ENCODE results near the gene AQP3.
A peak's percentile ranks its signal among the peaks of the same experiment; 100 is the strongest.
"Not testable (repeated sequence)": the region's sequence is repeated elsewhere in the genome, so short reads cannot be mapped to it uniquely, and the experiment has no call there.

The AQP3 gene

GRCh38 chr9:33455456-33455855 is 8.1 kb upstream of the AQP3 start:
- DNase-seq (ENCODE audit: low spot score); H3K36me3 Mint-ChIP-seq (ENCODE audit: low read depth); H3K27me3 Mint-ChIP-seq (ENCODE audit: low read depth); H3K9me3 Mint-ChIP-seq: not testable (repeated sequence)
- Mint-ChIP-seq H3K4me3 (peak overlapping the region; percentile 54), H3K4me1 (ENCODE audit: low read depth) (peaks cover 59% of the 10 kb centered on the region), H3K27ac (peak overlapping the region; percentile 56)

GRCh38 chr9:33454661-33455026 is 7.3 kb upstream of the AQP3 start:
- not testable (repeated sequence) for H3K27me3 Mint-ChIP-seq (ENCODE audit: low read depth); H3K36me3 Mint-ChIP-seq (ENCODE audit: low read depth); DNase-seq (ENCODE audit: low spot score); H3K4me3 Mint-ChIP-seq; H3K9me3 Mint-ChIP-seq
- Mint-ChIP-seq H3K27ac (peak overlapping the region; percentile 60), H3K4me1 (ENCODE audit: low read depth) (peaks cover 59% of the 10 kb centered on the region)

DNA sequence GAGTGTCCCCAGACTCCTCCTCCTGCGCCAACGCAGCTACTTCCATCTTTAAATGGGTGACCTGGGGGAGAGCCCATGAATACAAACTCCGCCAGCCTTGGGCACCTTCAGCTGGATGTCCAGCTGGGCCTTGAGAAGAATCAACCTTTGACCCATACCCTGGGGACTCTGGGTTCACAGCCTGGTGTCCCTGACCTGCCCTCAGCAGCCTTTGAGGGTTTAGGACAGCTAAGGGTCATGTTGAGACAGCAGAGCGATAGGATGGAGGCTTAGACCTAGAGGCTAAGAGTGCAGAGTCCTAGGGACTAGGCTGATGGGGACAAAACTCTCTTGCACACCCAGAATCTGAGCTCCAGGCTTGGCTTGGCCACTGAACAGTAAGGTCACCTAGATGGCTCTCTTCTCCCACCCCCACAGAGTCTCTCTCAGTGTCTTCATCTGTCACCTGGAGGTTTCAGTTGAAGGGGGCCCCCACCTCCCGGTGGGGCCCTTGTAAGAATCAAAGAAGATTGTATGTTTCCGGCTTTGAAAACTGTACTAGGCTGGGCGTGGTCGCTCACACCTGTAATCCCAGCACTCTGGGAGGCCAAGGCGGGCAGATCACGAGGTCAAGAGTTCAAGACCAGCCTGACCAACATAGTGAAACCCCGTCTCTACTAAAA is 6.7 kb upstream of the AQP3 start:
- no peak for DNase-seq (ENCODE audit: low spot score)
- no peaks in the 10 kb centered on the region for H3K9me3 Mint-ChIP-seq
- H3K4me3 Mint-ChIP-seq: no peak overlapping the region
- peaks cover 56% of the 10 kb centered on the region for H3K4me1 Mint-ChIP-seq (ENCODE audit: low read depth)
- H3K27ac Mint-ChIP-seq: peak overlapping the region; percentile 60
- H3K27me3 Mint-ChIP-seq (ENCODE audit: low read depth): no peaks in the 10 kb centered on the region
- H3K36me3 Mint-ChIP-seq (ENCODE audit: low read depth): no peaks in the 10 kb centered on the region

DNA sequence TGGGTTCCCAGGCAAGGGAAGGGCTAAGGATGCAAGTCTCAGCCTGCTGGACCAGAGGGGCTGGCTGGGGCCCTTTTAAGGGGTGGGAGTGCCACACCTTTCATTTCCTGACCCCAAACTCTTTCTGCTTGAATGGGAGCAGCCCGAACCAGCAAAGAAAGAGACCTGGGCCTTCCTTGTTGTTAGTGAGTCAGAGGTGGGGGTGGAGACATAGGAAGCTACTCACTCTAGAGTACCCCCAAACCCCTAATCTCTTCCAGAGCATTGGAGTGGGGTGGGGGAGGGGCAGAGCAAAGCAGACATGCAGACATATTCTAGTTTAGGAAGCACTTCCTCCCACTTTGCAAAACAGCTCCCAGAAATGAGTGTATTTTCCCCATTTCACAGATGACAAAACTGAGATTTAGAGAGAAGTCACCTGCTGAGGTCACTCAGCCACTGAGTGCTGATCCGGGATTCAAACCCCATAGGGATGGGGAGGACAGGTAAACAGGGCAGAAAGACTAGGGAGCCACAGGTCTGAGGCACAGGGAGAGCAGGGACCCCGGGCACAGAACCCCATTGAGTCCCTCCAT is 6.0 kb upstream of the AQP3 start:
- H3K4me1 Mint-ChIP-seq (ENCODE audit: low read depth): peaks cover 54% of the 10 kb centered on the region
- H3K27ac Mint-ChIP-seq: peak overlapping the region; percentile 64
- no peaks in the 10 kb centered on the region for H3K36me3 Mint-ChIP-seq (ENCODE audit: low read depth)
- H3K9me3 Mint-ChIP-seq: no peaks in the 10 kb centered on the region
- no peak for DNase-seq (ENCODE audit: low spot score)
- no peaks in the 10 kb centered on the region for H3K27me3 Mint-ChIP-seq (ENCODE audit: low read depth)
- no peak overlapping the region for H3K4me3 Mint-ChIP-seq

DNA sequence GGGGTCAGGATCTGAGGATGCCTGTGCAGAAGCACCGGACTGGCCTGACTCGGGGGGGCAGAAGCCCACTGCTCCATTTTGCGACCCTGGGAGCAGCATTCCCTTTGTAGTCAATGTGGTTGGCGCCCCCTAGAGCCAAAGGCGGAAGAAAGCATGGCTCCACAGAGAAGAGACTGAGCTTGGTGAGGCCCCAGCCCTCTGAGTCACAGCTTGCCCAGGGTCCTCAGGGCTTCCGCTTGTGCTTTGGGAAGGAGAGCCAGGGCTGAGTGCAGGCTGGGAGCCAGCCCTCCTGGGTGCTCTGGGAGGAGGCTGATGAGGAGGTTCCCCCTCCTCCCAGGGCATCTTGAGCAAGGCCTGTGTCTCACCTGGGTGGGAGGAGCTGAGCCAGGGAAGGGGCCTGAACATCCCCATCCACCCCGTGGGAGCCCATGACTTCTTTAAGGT is 5.5 kb upstream of the AQP3 start:
- peak; percentile 37 for DNase-seq (ENCODE audit: low spot score)
- Mint-ChIP-seq H3K27me3 (ENCODE audit: low read depth) (peaks cover 2% of the 10 kb centered on the region), H3K4me3 (no peak overlapping the region), H3K9me3 (no peaks in the 10 kb centered on the region), H3K36me3 (ENCODE audit: low read depth) (no peaks in the 10 kb centered on the region), H3K27ac (peak overlapping the region; percentile 64), H3K4me1 (ENCODE audit: low read depth) (peaks cover 55% of the 10 kb centered on the region)

- peaks cover 2% of the 10 kb centered on the region for H3K27me3 Mint-ChIP-seq (ENCODE audit: low read depth)
- no peaks in the 10 kb centered on the region for H3K9me3 Mint-ChIP-seq
- H3K4me1 Mint-ChIP-seq (ENCODE audit: low read depth): peaks cover 52% of the 10 kb centered on the region
- no peak overlapping the region for H3K27ac Mint-ChIP-seq
- no peak for DNase-seq (ENCODE audit: low spot score)
- H3K36me3 Mint-ChIP-seq (ENCODE audit: low read depth): peaks cover 4% of the 10 kb centered on the region
- H3K4me3 Mint-ChIP-seq: no peak overlapping the region
These were observed 3.3 kb upstream of the AQP3 start for GRCh38 chr9:33450621-33451146.

DNA sequence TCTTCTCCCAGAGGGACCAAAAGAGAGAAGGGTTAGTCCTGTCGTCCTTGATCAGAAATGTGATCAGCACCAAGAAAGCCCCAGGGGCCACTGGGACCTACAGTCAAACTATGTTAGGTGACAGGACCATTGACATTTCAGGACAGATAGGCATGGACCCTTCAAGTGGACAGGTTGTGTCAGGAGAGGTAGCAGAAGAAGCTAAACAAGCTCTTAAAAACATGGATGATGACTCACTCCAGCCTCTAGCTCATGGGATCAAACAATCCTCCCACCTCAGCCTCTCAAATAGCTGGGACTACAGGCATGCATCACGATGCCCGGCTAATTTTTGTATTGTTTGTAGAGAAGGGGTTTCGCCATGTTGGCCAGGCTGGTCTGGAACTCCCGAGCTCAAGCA is 2.3 kb upstream of the AQP3 start:
- H3K36me3 Mint-ChIP-seq (ENCODE audit: low read depth): peaks cover 9% of the 10 kb centered on the region
- H3K27me3 Mint-ChIP-seq (ENCODE audit: low read depth): peaks cover 2% of the 10 kb centered on the region
- H3K4me1 Mint-ChIP-seq (ENCODE audit: low read depth): peaks cover 56% of the 10 kb centered on the region
- no peaks in the 10 kb centered on the region for H3K9me3 Mint-ChIP-seq
- no peak for DNase-seq (ENCODE audit: low spot score)
- no peak overlapping the region for H3K4me3 Mint-ChIP-seq
- no peak overlapping the region for H3K27ac Mint-ChIP-seq

DNA sequence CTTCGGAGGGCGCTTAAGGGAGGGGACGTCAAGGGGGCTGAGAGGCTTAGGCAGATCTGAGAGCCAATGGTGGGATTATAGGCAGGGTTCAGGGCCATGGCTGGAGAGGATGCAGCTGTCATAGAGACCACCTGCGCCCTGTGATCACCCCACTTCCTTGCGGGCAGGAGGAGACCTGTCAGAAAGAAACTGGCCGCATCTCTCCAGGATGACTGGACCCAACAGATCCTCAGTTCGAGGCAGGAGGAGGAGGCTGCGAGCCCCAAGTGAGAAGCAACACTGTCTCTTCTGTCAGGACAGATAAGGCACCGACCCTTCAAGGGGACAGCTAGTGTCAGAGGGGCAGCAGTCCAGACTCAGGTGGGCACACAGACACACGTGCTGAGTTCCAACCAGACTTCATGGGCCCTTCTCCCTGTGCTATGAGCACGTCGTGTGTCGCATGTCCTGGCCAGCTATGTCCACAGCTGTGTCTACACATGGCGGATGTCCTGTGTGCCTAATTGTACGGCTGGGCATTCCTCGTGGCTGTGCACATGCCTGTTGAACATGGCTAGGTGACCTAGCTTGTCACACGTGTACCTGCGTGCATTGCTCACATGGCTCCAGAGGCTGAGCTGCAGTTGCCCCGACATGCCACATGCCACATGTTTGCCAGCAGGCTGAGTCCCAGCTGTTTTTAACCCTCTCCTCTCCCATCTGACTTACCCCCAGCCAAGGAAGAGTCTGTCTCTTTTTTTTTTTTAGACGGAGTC is 583 bp upstream of the AQP3 start:
- Mint-ChIP-seq H3K27ac (peak overlapping the region; percentile 77), H3K4me3 (peak overlapping the region; percentile 84), H3K27me3 (ENCODE audit: low read depth) (peaks cover 2% of the 10 kb centered on the region), H3K9me3 (no peaks in the 10 kb centered on the region), H3K4me1 (ENCODE audit: low read depth) (peaks cover 44% of the 10 kb centered on the region), H3K36me3 (ENCODE audit: low read depth) (peaks cover 16% of the 10 kb centered on the region)
- DNase-seq (ENCODE audit: low spot score): no peak

DNA sequence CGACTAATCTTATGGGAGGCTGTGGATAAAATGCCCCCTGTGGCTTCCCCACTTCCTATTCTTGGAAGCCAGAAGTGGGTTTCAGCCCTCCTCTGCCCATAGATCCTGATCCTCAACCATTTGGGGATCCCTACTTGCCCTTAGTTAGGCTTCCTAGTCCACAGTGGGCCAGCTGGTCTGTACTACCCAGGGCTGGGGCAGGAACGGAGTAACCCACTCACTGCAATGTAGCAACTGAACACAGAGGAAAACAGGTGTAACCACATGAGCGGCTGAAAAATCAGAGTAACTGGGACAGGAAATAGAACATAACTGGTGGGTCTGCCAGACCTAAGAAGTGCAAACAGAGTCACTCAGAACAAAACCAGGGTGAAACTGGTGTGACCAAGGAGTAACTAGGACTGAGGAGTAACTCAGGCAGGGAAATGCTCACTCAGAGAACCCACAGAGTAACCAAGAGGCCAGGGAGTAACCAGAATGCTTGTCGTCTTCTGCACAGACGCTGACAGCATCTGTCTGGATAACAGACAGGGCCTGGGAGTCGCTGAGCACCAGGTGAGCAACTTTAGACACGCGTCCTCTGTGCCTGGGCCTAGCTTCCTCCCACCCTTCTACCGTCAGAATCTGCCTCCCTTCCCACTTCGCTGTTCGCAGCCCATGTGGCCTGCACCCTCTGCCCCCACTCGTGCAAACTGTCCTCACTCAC is 1.0 kb downstream of the AQP3 start:
- peaks cover 37% of the 10 kb centered on the region for H3K4me1 Mint-ChIP-seq (ENCODE audit: low read depth)
- peak overlapping the region; percentile 89 for H3K4me3 Mint-ChIP-seq
- H3K27me3 Mint-ChIP-seq (ENCODE audit: low read depth): peaks cover 2% of the 10 kb centered on the region
- H3K27ac Mint-ChIP-seq: peak overlapping the region; percentile 95
- DNase-seq (ENCODE audit: low spot score): peak; percentile 70
- peaks cover 23% of the 10 kb centered on the region for H3K36me3 Mint-ChIP-seq (ENCODE audit: low read depth)
- H3K9me3 Mint-ChIP-seq: no peaks in the 10 kb centered on the region

- Mint-ChIP-seq H3K4me1 (ENCODE audit: low read depth) (peaks cover 37% of the 10 kb centered on the region), H3K27ac (peak overlapping the region; percentile 95), H3K27me3 (ENCODE audit: low read depth) (peaks cover 2% of the 10 kb centered on the region), H3K9me3 (no peaks in the 10 kb centered on the region), H3K36me3 (ENCODE audit: low read depth) (peaks cover 26% of the 10 kb centered on the region), H3K4me3 (peak overlapping the region; percentile 89)
- DNase-seq (ENCODE audit: low spot score): no peak
These were observed 1.8 kb downstream of the AQP3 start for GRCh38 chr9:33445389-33446239.

DNA sequence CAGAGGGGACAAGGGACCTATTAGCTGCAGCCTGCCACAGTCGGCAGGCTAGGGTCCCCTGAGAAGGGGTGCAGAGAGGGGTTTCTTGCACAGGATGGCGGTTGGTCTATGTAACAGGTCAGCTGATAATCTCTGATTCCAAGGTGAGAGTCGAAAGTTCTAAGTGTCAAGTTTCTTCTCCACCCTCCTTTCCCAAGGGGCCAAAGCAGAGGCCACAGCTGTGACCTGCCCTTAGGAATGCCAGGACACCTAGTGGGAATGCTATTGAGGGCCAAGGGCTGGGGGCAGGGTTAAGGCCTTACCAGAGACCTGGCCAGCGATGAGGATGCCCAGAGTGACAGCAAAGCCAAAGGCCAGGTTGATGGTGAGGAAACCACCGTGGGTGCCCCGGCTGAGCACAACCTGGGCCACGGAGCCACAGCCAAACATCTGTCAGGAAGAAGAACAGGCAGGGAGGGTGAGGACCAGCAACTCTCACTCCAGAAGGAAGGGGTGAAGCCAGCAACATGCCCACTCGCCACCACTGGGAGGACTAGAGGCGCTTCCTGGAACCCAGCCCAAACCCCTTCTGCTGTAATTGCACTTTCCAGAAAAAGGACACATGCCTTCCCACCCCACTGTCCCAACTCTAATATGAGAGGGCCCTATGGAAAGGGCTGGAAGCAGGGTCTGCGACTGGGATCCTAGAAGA is 3.8 kb downstream of the AQP3 start:
- peaks cover 2% of the 10 kb centered on the region for H3K27me3 Mint-ChIP-seq (ENCODE audit: low read depth)
- H3K27ac Mint-ChIP-seq: no peak overlapping the region
- peaks cover 38% of the 10 kb centered on the region for H3K4me1 Mint-ChIP-seq (ENCODE audit: low read depth)
- peaks cover 31% of the 10 kb centered on the region for H3K36me3 Mint-ChIP-seq (ENCODE audit: low read depth)
- no peak for DNase-seq (ENCODE audit: low spot score)
- no peaks in the 10 kb centered on the region for H3K9me3 Mint-ChIP-seq
- H3K4me3 Mint-ChIP-seq: no peak overlapping the region

GRCh38 chr9:33443047-33443446 is 4.3 kb downstream of the AQP3 start:
- Mint-ChIP-seq H3K4me3 (no peak overlapping the region), H3K9me3 (no peaks in the 10 kb centered on the region), H3K27ac (no peak overlapping the region), H3K4me1 (ENCODE audit: low read depth) (peaks cover 33% of the 10 kb centered on the region), H3K36me3 (ENCODE audit: low read depth) (peaks cover 31% of the 10 kb centered on the region), H3K27me3 (ENCODE audit: low read depth) (no peaks in the 10 kb centered on the region)
- DNase-seq (ENCODE audit: low spot score): no peak

DNA sequence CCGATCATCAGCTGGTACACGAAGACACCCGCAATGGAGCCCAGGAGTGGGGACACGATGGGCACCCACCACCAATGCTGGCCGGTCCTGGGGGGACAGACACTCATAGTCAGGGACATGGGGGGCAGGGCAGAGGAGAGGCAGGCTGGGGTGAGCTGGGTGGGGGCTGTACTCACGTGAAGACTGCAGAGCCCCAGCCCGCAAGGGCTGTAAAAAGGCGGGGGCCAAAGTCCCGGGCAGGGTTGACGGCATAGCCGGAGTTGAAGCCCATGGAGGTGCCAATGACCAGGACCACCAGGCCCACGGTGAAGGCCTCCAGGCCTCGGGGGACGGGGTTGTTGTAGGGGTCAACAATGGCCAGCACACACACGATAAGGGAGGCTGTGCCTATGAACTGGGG is 5.3 kb downstream of the AQP3 start:
- H3K27ac Mint-ChIP-seq: no peak overlapping the region

More for the DNA sequence above, 5.3 kb downstream of the AQP3 start:
- H3K4me3 Mint-ChIP-seq: no peak overlapping the region
- peaks cover 35% of the 10 kb centered on the region for H3K4me1 Mint-ChIP-seq (ENCODE audit: low read depth)
- H3K27me3 Mint-ChIP-seq (ENCODE audit: low read depth): no peaks in the 10 kb centered on the region
- peaks cover 31% of the 10 kb centered on the region for H3K36me3 Mint-ChIP-seq (ENCODE audit: low read depth)
- no peak for DNase-seq (ENCODE audit: low spot score)
- no peaks in the 10 kb centered on the region for H3K9me3 Mint-ChIP-seq
